ENCODE measurements around the gene C22orf15. TPM values are rescaled to one million over a fixed set of nuclear protein-coding genes. Genes with fewer than 3 reads are reported as not detected.

Gene C22orf15
- total RNA-seq, 1 experiment from 2014 or later: not detected

GRCh38 chr22:23778577-23778900, 15.7 kb downstream of the C22orf15 start:
- DNase-seq (ENCODE audit: low read depth, low spot score) (no peak), ATAC-seq (no peak)
- ChIA-PET RAD21 (ENCODE audit: low non-redundant PET in 1 of 2, low total read pairs in 2 of 2, uncharacterized antibody in 2 of 2, unreplicated experiment in 2 of 2) (no interaction called here), CTCF (no interaction called here), POLR2A (interaction anchor here (2.8 kb wide), 1 partner anchor 11 kb away, joined by 6 read pairs; the partner anchor contains the start of gene CHCHD10)
- H3K79me2 ChIP-seq (ENCODE audit: insufficient read depth, low read length): no peaks in the 10 kb centered on the region
- no peak overlapping the region for H2AFZ ChIP-seq (ENCODE audit: low read depth, low read length, poor library complexity, severe bottlenecking)
- H3K4me3 ChIP-seq (replicated peaks in 1 of 2; ENCODE audit: low read depth in 1 of 2, low read length in 2 of 2): no peak overlapping the region
- no peaks in the 10 kb centered on the region for H4K20me1 ChIP-seq (ENCODE audit: insufficient read depth)
- H3K4me2 ChIP-seq (ENCODE audit: low read length): no peak overlapping the region
- H3K27me3 ChIP-seq (ENCODE audit: insufficient read depth, low read length): no peaks in the 10 kb centered on the region
- H3K9me3 ChIP-seq (ENCODE audit: control insufficient read depth in 1 of 2, insufficient read depth in 1 of 2, low read depth in 1 of 2, low read length in 2 of 2): no peaks in the 10 kb centered on the region
- no peak overlapping the region for H3K9ac ChIP-seq (ENCODE audit: low read length)
- H3K9me2 ChIP-seq (ENCODE audit: insufficient read depth): no peaks in the 10 kb centered on the region
- H3K4me1 ChIP-seq (ENCODE audit: control insufficient read depth in 1 of 2, insufficient read depth in 2 of 2, low read length in 2 of 2): peaks cover 20 to 41% of the 10 kb centered on the region in 2 experiments
- TF ChIP-seq EZH2phosphoT487 (IDR thresholded peaks at IDR 0.05; ENCODE audit: borderline replicate concordance) (no peak), CTCF (IDR thresholded peaks at IDR 0.05 in 2 of 3, conservative IDR thresholded peaks at IDR 0.05 in 1 of 3; ENCODE audit: borderline replicate concordance in 1 of 3, insufficient read depth in 1 of 3, low read depth in 2 of 3, low read length in 2 of 3) (no peak), TCF7L2 (IDR thresholded peaks at IDR 0.05; ENCODE audit: borderline replicate concordance, extremely low read depth, insufficient read depth, insufficient read length) (no peak), ATF3 (IDR thresholded peaks at IDR 0.05) (no peak), YY1 (IDR thresholded peaks at IDR 0.05; ENCODE audit: extremely low read depth, insufficient replicate concordance, low read depth, low read length) (no peak), JUND (IDR thresholded peaks at IDR 0.05) (no peak), FOSL1 (IDR thresholded peaks at IDR 0.05; ENCODE audit: low read depth) (no peak), ZNF274 (IDR thresholded peaks at IDR 0.05; ENCODE audit: low read depth, low read length) (no peak), CBX3 (IDR thresholded peaks at IDR 0.05; ENCODE audit: low read depth) (no peak)
- BruUV-seq (replicated peaks): no TSS peak
- no peaks in the 10 kb centered on the region for H3K36me3 ChIP-seq (ENCODE audit: control insufficient read depth in 1 of 2, insufficient read depth in 2 of 2, low read length in 2 of 2)
- no peak overlapping the region for H3K27ac ChIP-seq (ENCODE audit: low read depth, low read length)
- intact Hi-C loops (cut with micrococcal nuclease): no loop called here
